ENCODE measurements around the gene MYBPH. TPM values are rescaled to one million over a fixed set of nuclear protein-coding genes. Genes with fewer than 3 reads are reported as not detected.

The MYBPH gene
- total and polyA plus RNA-seq, 2 experiments from 2014 or later: not detected

DNA sequence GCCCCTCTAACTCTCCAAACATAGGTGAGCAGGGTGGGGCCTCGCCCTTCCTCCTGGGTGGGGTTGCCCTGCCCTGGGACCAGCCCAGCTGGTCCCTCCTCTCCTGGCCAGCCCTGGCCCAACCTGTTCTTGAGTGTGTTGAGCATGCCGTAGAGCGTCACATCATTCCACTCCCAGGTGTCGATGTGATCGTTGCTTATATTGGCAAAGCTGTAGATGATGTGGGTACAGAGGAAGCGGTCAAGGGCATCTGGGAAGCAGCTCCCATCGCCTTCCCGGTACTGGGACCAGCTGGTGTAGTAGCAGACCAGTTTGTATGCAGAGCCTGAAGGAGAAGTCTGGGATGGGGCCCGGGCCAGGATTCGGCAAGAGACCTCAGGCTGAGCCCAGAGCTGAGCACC, 9.4 kb upstream of the MYBPH start:
- Histone ChIP-seq H4K20me1 (replicated peaks; ENCODE audit: insufficient read depth) (no peaks in the 10 kb centered on the region), H3K9me2 (ENCODE audit: insufficient read depth) (0 out of 2 replicates have a peak, but pooled peaks cover 5% of the 10 kb centered on the region), H3F3A (replicated peaks; ENCODE audit: low read depth) (no peaks in the 10 kb centered on the region), H2AFZ (no peak overlapping the region), H3K79me2 (replicated peaks; ENCODE audit: insufficient read depth) (no peaks in the 10 kb centered on the region), H3K27ac (ENCODE audit: low read depth) (no peak overlapping the region), H3K4me1 (ENCODE audit: insufficient read depth) (peaks cover 17% of the 10 kb centered on the region), H3K4me3 (no peak overlapping the region), H3K36me3 (ENCODE audit: insufficient read depth) (no peaks in the 10 kb centered on the region), H3K4me2 (no peak overlapping the region), H3K27me3 (ENCODE audit: insufficient read depth) (no peaks in the 10 kb centered on the region)
- DNase-seq (ENCODE audit: low spot score): no peak
- no peak overlapping the region; the same call in 2 of the 3 replicates for H3K4me3 Mint-ChIP-seq
- TF ChIP-seq EZH2phosphoT487 (IDR thresholded peaks at IDR 0.05; ENCODE audit: unreplicated experiment) (no peak), ZNF462 (CRISPR knock-in tag; IDR thresholded peaks at IDR 0.05) (no peak), STAT1 (IDR thresholded peaks at IDR 0.05; ENCODE audit: unreplicated experiment) (no peak), ETS1 (IDR thresholded peaks at IDR 0.05) (no peak), POLR2AphosphoS5 (IDR thresholded peaks at IDR 0.05; ENCODE audit: low read depth) (no peak), EZH2 (IDR thresholded peaks at IDR 0.05; ENCODE audit: low read depth, unreplicated experiment) (no peak), CTCF (conservative IDR thresholded peaks at IDR 0.05; ENCODE audit: low read depth in 2 of 2) (no peak), REST (IDR thresholded peaks at IDR 0.05; ENCODE audit: unreplicated experiment) (no peak), ZNF331 (CRISPR knock-in tag; IDR thresholded peaks at IDR 0.05; ENCODE audit: low read depth) (no peak), ZNF114 (CRISPR knock-in tag; IDR thresholded peaks at IDR 0.05) (no peak), NANOG (IDR thresholded peaks at IDR 0.05; ENCODE audit: borderline replicate concordance) (no peak), JUNB (IDR thresholded peaks at IDR 0.05; ENCODE audit: unreplicated experiment) (no peak)
- no peaks in the 10 kb centered on the region for H3K36me3 Mint-ChIP-seq (ENCODE audit: low read depth)
- no peak for ATAC-seq
- peaks cover 33% of the 10 kb centered on the region for H3K4me1 Mint-ChIP-seq
- peaks cover 3% of the 10 kb centered on the region for H3K27me3 Mint-ChIP-seq (ENCODE audit: insufficient read depth, low read depth, poor library complexity)
- H3K9me3 Mint-ChIP-seq: no peaks in the 10 kb centered on the region
- H3K27ac Mint-ChIP-seq: no peak overlapping the region
